Parathyroid adenoma (tissue), 2 donors: ENCODE data around the gene CFAP20DC.

Source experiments
- H2AFZ ChIP-seq: fragments of 300-600 bp; sonication (generic); one replicate; pipeline ENCODE4 v1.7.0; 2017; ENCODE audit warnings: antibody characterized with exemption, mild to moderate bottlenecking
- H3K27ac ChIP-seq: fragments of 300-600 bp; sonication (generic); one replicate; pipeline ENCODE4 v1.7.0; 2017
- H3K27me3 ChIP-seq: fragments of 300-600 bp; sonication (generic); one replicate; pipeline ENCODE4 v1.7.0; 2017; ENCODE audit warnings: low read length; ENCODE audit not compliant: control insufficient read depth, insufficient read depth
- H3K36me3 ChIP-seq: fragments of 300-600 bp; sonication (generic); one replicate; pipeline ENCODE4 v1.7.0; 2017; ENCODE audit warnings: low read length; ENCODE audit not compliant: control insufficient read depth, insufficient read depth
- H3K4me1 ChIP-seq: fragments of 300-600 bp; sonication (generic); one replicate; pipeline ENCODE4 v1.7.0; 2017; ENCODE audit warnings: control low read depth
- H3K4me2 ChIP-seq: fragments of 300-600 bp; sonication (generic); one replicate; pipeline ENCODE4 v1.7.0; 2017; ENCODE audit warnings: low read length
- H3K4me3 ChIP-seq: fragments of 300-600 bp; sonication (generic); one replicate; pipeline ENCODE4 v1.7.0; 2017; ENCODE audit warnings: low read depth, low read length
- H3K79me2 ChIP-seq: fragments of 300-600 bp; sonication (generic); one replicate; pipeline ENCODE4 v1.7.0; 2017; ENCODE audit warnings: control low read depth
- H3K9ac ChIP-seq: fragments of 300-600 bp; sonication (generic); one replicate; pipeline ENCODE4 v1.7.0; 2017; ENCODE audit warnings: mild to moderate bottlenecking
- H3K9me3 ChIP-seq: fragments of 300-600 bp; sonication (generic); one replicate; pipeline ENCODE4 v1.7.0; 2017; ENCODE audit warnings: low read length; ENCODE audit not compliant: control insufficient read depth
- TF ChIP-seq, protein P1 (sequence below): fragments of 300-600 bp; sonication (generic); IDR thresholded peaks from one replicate; pipeline ENCODE4 v1.7.0; 2017; ENCODE audit warnings: antibody characterized with exemption, mild to moderate bottlenecking
- donor health status: primary hyperparathyroidism.

Gene CFAP20DC

DNA sequence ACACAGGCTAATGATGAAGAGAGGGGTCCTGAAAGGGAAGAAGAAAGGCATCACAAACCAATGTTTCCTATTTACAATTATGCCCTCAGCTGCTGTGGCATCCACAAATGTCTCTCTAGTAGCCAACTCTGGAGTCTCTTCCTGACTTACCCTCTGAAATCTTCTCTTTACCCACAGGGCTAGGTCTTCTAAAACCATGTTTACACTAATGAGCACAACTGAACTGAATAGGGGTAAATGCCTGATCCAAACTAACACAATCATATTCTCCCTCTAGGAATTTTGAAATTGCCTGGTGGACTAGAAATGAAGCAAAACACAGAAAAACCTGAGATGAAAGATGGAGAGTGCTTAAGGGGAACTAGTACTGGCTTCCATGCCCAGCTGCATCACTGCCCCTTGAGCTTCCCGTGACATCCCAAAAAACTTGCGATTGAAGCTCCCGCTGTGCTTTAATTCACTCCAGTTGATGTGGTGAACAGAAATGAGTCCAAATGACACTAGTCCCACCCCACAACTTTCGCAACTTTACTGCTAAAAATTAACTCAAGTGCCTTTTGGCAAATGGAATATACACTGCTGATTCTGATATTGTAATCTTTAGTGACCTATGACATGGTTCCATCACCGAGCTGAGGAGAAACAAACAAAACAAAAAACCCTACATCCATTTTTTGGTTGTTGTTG lies 32.8 kb downstream of the CFAP20DC start:
- Histone ChIP-seq H3K36me3 (no peaks in the 10 kb centered on the region), H3K9ac (no peak overlapping the region), H2AFZ (no peak overlapping the region), H3K27ac (no peak overlapping the region), H3K79me2 (no peaks in the 10 kb centered on the region), H3K4me1 (no peaks in the 10 kb centered on the region), H3K9me3 (no peaks in the 10 kb centered on the region), H3K4me2 (no peak overlapping the region), H3K27me3 (no peaks in the 10 kb centered on the region), H3K4me3 (no peak overlapping the region)
- TF ChIP-seq, protein P1, sequence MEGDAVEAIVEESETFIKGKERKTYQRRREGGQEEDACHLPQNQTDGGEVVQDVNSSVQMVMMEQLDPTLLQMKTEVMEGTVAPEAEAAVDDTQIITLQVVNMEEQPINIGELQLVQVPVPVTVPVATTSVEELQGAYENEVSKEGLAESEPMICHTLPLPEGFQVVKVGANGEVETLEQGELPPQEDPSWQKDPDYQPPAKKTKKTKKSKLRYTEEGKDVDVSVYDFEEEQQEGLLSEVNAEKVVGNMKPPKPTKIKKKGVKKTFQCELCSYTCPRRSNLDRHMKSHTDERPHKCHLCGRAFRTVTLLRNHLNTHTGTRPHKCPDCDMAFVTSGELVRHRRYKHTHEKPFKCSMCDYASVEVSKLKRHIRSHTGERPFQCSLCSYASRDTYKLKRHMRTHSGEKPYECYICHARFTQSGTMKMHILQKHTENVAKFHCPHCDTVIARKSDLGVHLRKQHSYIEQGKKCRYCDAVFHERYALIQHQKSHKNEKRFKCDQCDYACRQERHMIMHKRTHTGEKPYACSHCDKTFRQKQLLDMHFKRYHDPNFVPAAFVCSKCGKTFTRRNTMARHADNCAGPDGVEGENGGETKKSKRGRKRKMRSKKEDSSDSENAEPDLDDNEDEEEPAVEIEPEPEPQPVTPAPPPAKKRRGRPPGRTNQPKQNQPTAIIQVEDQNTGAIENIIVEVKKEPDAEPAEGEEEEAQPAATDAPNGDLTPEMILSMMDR: no peak

DNA sequence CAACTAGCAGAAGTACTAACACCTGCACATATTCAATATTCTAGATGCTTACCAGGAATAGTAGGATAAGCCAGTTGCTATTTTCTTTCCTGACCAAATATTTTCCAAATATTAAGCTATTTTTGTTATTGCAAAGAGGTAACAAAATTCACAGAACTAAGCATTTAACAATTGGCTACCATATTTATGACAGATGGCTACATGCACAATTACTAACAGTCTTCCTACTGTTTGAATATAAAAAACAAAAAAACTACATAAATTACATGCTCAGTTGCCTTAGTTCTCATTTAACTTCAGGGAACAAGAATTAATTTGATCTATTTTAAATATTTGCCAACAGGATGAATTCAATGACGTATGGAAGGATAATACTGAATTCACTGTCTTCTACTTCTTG lies 36.2 kb downstream of the CFAP20DC start:
- Histone ChIP-seq H3K4me1 (no peaks in the 10 kb centered on the region), H3K27ac (no peak overlapping the region), H3K79me2 (no peaks in the 10 kb centered on the region), H3K9ac (no peak overlapping the region), H2AFZ (no peak overlapping the region), H3K4me3 (no peak overlapping the region), H3K27me3 (no peaks in the 10 kb centered on the region), H3K9me3 (no peaks in the 10 kb centered on the region), H3K4me2 (no peak overlapping the region), H3K36me3 (no peaks in the 10 kb centered on the region)
- TF ChIP-seq, protein P1: no peak

DNA sequence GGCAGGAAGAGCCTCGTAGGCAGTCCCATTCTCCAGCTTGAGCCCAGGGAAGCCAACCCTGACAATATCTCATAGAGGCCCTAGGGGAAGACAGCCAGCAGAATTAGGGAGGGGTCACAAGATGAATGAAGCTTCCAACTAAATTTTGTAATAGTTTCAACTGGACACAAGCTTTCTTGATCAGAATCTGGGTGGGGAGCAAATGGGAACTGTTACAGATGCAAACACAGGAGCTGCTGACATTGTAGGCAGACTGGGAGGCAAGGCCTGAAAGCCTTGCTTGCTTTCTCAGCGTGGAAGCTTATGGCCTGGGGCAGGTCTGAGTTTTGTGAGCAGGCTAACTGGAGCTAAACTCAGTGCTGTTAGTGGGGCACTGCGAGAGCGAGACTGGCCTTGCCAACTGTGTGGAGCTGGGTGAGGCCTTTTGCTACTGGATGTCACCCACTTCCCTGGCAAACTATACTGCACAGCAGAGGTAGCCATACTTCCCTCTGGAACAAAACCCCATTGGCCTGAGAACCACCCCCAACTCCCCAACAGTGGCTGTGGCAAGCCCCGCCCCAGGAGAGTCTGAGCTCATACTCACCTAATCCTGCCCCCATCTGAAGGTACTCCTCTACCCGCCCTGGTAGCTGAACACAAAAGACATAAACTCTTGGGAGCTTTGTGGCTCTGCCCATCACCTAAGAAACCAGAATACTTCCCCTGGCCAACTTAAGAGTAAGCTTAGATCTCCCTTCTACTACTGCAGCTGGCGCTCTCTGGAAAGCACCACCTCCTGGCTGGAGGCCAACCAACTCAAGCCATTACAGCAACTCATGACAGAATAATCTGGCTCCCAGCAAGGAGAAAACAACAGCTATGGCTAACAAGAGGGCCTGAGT lies 42.9 kb downstream of the CFAP20DC start:
- Histone ChIP-seq H3K4me3 (no peak overlapping the region), H3K27ac (no peak overlapping the region)

DNA sequence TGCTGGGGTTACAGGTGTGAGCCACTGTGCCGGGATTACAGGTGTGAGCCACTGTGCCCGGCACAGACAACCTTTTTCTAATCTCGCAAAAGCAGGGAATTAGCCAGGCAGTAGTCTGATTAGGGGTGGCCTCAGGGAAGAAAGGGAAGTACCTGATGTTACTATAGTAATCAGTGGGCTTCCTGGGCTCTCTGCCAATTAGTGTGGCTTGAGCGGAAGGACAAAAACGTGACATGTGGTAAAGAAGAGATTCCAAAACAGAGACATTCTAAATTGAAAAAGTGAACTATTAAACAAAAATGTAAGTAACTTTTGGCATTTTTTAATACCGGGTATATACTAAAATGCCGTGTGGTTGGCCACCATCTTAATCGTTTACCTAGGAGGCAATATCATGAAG lies 48.1 kb downstream of the CFAP20DC start:
- no peaks in the 10 kb centered on the region for H3K4me1 ChIP-seq
- TF ChIP-seq, protein P1: no peak
- no peak overlapping the region for H3K4me2 ChIP-seq
- H3K4me3 ChIP-seq: no peak overlapping the region
- H3K9ac ChIP-seq: no peak overlapping the region
- no peaks in the 10 kb centered on the region for H3K36me3 ChIP-seq
- H3K27me3 ChIP-seq: no peaks in the 10 kb centered on the region
- H3K27ac ChIP-seq: no peak overlapping the region
- H2AFZ ChIP-seq: no peak overlapping the region
- H3K9me3 ChIP-seq: no peaks in the 10 kb centered on the region
- no peaks in the 10 kb centered on the region for H3K79me2 ChIP-seq

More for the DNA sequence above, 42.9 kb downstream of the CFAP20DC start:
- Histone ChIP-seq H3K9ac (no peak overlapping the region), H3K4me1 (no peaks in the 10 kb centered on the region), H3K79me2 (no peaks in the 10 kb centered on the region), H3K27me3 (no peaks in the 10 kb centered on the region), H3K9me3 (no peaks in the 10 kb centered on the region), H3K4me2 (no peak overlapping the region), H3K36me3 (no peaks in the 10 kb centered on the region), H2AFZ (no peak overlapping the region)
- TF ChIP-seq, protein P1: no peak
